CD4-positive, alpha-beta T cell (primary cell): ENCODE results near the gene CAPSL. TPM values are rescaled to one million over a fixed set of nuclear protein-coding genes. Genes with fewer than 3 reads are reported as not detected.

Experiments
- ATAC-seq: fragments of 200-7000 bp; cut with Tn5 transposase; one replicate; pipeline ENCODE4 v1.10.0; 2022; ENCODE audit warnings: mild to moderate bottlenecking; ENCODE audit not compliant: poor library complexity
- CTCF ChIA-PET: fragments of 350-600 bp; sonication (Branson Sonifier 250); formaldehyde crosslinking; loops from one replicate; lab custom pipeline; 2021; ENCODE audit warnings: antibody characterized with exemption, inconsistent platforms; lab: Charles Lee
- POLR2A ChIA-PET: fragments of 350-600 bp; sonication (Branson Sonifier 250); formaldehyde crosslinking; loops from one replicate; lab custom pipeline; 2021; ENCODE audit warnings: antibody characterized with exemption, inconsistent platforms; lab: Charles Lee
- DNase-seq, 14 experiments: peaks; one replicate each; pipeline ENCODE4 v3.0.0-alpha.2; 2013 to 2020; ENCODE audit warnings: mixed read lengths in 2 of 14
- H3K27ac ChIP-seq, 2 donors: one replicate each; pipeline versions ENCODE4 v1.5.1 to v1.7.0; 2013; ENCODE audit warnings: low read length in 2 of 2, low read depth in 1 of 2, mild to moderate bottlenecking in 1 of 2
- H3K27me3 ChIP-seq, 2 experiments: 1 replicate in 1 of 2; 2 replicates in 1 of 2; pipeline versions ENCODE4 v1.6.1 to v1.7.0; 2013; ENCODE audit warnings: low read length in 2 of 2, control low read depth in 1 of 2, mild to moderate bottlenecking in 1 of 2, moderate library complexity in 1 of 2; ENCODE audit not compliant: insufficient read depth in 2 of 2, control insufficient read depth in 1 of 2
- H3K36me3 ChIP-seq: one replicate; pipeline ENCODE4 v1.6.1; 2013; ENCODE audit warnings: low read length, control low read depth; ENCODE audit not compliant: insufficient read depth
- H3K4me1 ChIP-seq: one replicate; pipeline ENCODE4 v1.6.1; 2013; ENCODE audit warnings: low read length, control low read depth; ENCODE audit not compliant: insufficient read depth
- H3K4me3 ChIP-seq: one replicate; pipeline ENCODE4 v1.5.1; 2013; ENCODE audit warnings: mild to moderate bottlenecking, low read length, moderate library complexity
- H3K9me3 ChIP-seq, 2 experiments: 1 replicate in 1 of 2; 2 replicates in 1 of 2; pipeline versions ENCODE4 v1.6.1 to v1.7.0; 2013; ENCODE audit warnings: low read length in 2 of 2, mild to moderate bottlenecking in 2 of 2, control low read depth in 1 of 2, moderate library complexity in 1 of 2; ENCODE audit not compliant: control insufficient read depth in 1 of 2, insufficient read depth in 1 of 2
- H3K27ac Mint-ChIP-seq: one replicate; pipeline ENCODE4 v1.8.0; 2020; ENCODE audit warnings: mixed read lengths
- H3K27me3 Mint-ChIP-seq: one replicate; pipeline ENCODE4 v1.8.0; 2021; ENCODE audit warnings: mixed read lengths
- H3K36me3 Mint-ChIP-seq: one replicate; pipeline ENCODE4 v1.8.0; 2021; ENCODE audit warnings: low read depth, mixed read lengths
- H3K4me1 Mint-ChIP-seq: one replicate; pipeline ENCODE4 v1.8.0; 2021; ENCODE audit warnings: low read depth, mixed read lengths
- H3K4me3 Mint-ChIP-seq: one replicate; pipeline ENCODE4 v1.8.0; 2020; ENCODE audit warnings: mild to moderate bottlenecking, mixed read lengths
- H3K9me3 Mint-ChIP-seq: one replicate; pipeline ENCODE4 v1.8.0; 2020; ENCODE audit warnings: mixed read lengths
- CTCF ChIP-seq: fragments of 200-600 bp; IDR thresholded peaks from one replicate; pipeline ENCODE4 v1.8.0; 2022; ENCODE audit warnings: antibody characterized with exemption, mild to moderate bottlenecking
- intact Hi-C, 2 experiments: fragments of 100-400 bp; cut with DNase I in 1 of 2; cut with micrococcal nuclease in 1 of 2; formaldehyde crosslinking; loops; one replicate each; pipeline versions ENCODE4 v1.15.1 to v1.9.0; 2023 to 2025; cut with DNase I, micrococcal nuclease
- total RNA-seq, 174 experiments: library from RNA in 2 of 174; stranded (reverse) in 2 of 174; gene quantifications; one replicate each; pipeline ENCODE4 v1.2.3 and lab custom pipeline; 2021 to 2026

CAPSL gene
- total RNA-seq, 2 experiments from 2014 or later, result not detected

GRCh38 chr5:35920890-35921289, 17.5 kb downstream of the CAPSL start:
- TF ChIP-seq CTCF, result no peak
- H3K4me3 Mint-ChIP-seq, result no peak overlapping the region
- H3K36me3 ChIP-seq, result no peaks in the 10 kb centered on the region
- H3K27ac ChIP-seq, result no peak overlapping the region
- H3K36me3 Mint-ChIP-seq, result no peaks in the 10 kb centered on the region
- H3K4me3 ChIP-seq, result no peak overlapping the region
- no peaks in the 10 kb centered on the region for H3K27me3 ChIP-seq
- intact Hi-C loops, result loop anchor here in 1 of 2 experiments (5.0 kb wide), 1 partner anchor 39 kb away; no protein-coding TSS in a partner anchor
- H3K4me1 Mint-ChIP-seq, result peaks cover 37% of the 10 kb centered on the region
- CTCF ChIA-PET, result no interaction called here
- H3K27me3 Mint-ChIP-seq, result no peaks in the 10 kb centered on the region
- peaks cover 0 to 6% of the 10 kb centered on the region in 2 experiments for H3K9me3 ChIP-seq
- no peak overlapping the region for H3K27ac Mint-ChIP-seq
- no peak for DNase-seq
- H3K4me1 ChIP-seq, result peaks cover 17% of the 10 kb centered on the region
- no peak for ATAC-seq
- H3K9me3 Mint-ChIP-seq, result peaks cover 7% of the 10 kb centered on the region
- POLR2A ChIA-PET, result no interaction called here

GRCh38 chr5:35919191-35919590, 19.2 kb downstream of the CAPSL start:
- H3K27ac ChIP-seq, result no peak overlapping the region
- ATAC-seq, result no peak
- POLR2A ChIA-PET, result no interaction called here

GRCh38 chr5:35908814-35909213, 29.6 kb downstream of the CAPSL start:
- no peak overlapping the region for H3K4me3 Mint-ChIP-seq
- TF ChIP-seq CTCF, result no peak
- POLR2A ChIA-PET, result interaction anchor here (1.2 to 1.5 kb wide), 2 partner anchors 27 to 132 kb away, joined by 3 to 4 read pairs; no protein-coding TSS in a partner anchor
- peaks cover 4% of the 10 kb centered on the region for H3K4me1 ChIP-seq
- H3K27ac ChIP-seq, result no peak overlapping the region
- ATAC-seq (no peak), DNase-seq (no peak)
- H3K36me3 ChIP-seq, result no peaks in the 10 kb centered on the region
- peaks cover 25% of the 10 kb centered on the region for H3K4me1 Mint-ChIP-seq
- H3K9me3 ChIP-seq, result peaks cover 0 to 6% of the 10 kb centered on the region in 2 experiments
- no peak overlapping the region for H3K4me3 ChIP-seq
- no peak overlapping the region for H3K27ac Mint-ChIP-seq
- intact Hi-C loops, result no loop called here
- H3K9me3 Mint-ChIP-seq, result no peaks in the 10 kb centered on the region
- H3K36me3 Mint-ChIP-seq, result no peaks in the 10 kb centered on the region
- H3K27me3 Mint-ChIP-seq, result no peaks in the 10 kb centered on the region
- no peaks in the 10 kb centered on the region for H3K27me3 ChIP-seq
- CTCF ChIA-PET, result no interaction called here

More at GRCh38 chr5:35919191-35919590, 19.2 kb downstream of the CAPSL start:
- CTCF ChIA-PET, result no interaction called here
- H3K9me3 ChIP-seq, result peaks cover 0 to 6% of the 10 kb centered on the region in 2 experiments
- Mint-ChIP-seq H3K27me3 (no peaks in the 10 kb centered on the region), H3K36me3 (no peaks in the 10 kb centered on the region), H3K9me3 (peaks cover 7% of the 10 kb centered on the region), H3K27ac (no peak overlapping the region), H3K4me1 (peaks cover 23% of the 10 kb centered on the region), H3K4me3 (no peak overlapping the region)
- no peak for TF ChIP-seq CTCF
- no peaks in the 10 kb centered on the region for H3K27me3 ChIP-seq
- no peak for DNase-seq
- H3K4me3 ChIP-seq, result no peak overlapping the region
- intact Hi-C loops, result no loop called here
- H3K36me3 ChIP-seq, result no peaks in the 10 kb centered on the region
- H3K4me1 ChIP-seq, result peaks cover 3% of the 10 kb centered on the region
